B cell (primary cell): ENCODE data around the gene ROR2.

Experiments
- CTCF ChIP-seq: fragments of 200-600 bp; IDR thresholded peaks from one replicate; pipeline ENCODE4 v1.8.0; 2022; ENCODE audit warnings: antibody characterized with exemption, mild to moderate bottlenecking
- EZH2 ChIP-seq: IDR thresholded peaks from 2 replicates; pipeline ENCODE4 v1.6.1; 2012; ENCODE audit warnings: borderline replicate concordance, low read depth, mild to moderate bottlenecking, moderate library complexity, low read length; ENCODE audit not compliant: insufficient read depth, poor library complexity, severe bottlenecking

GRCh38 chr9:91778031-91778430 is 172.0 kb downstream of the ROR2 start:
- TF ChIP-seq CTCF, result no peak
- TF ChIP-seq EZH2, result no peak
